Adrenal gland (tissue), 5 donors: Measurements from ENCODE around the gene TTC9B.

ENCODE experiments used
- CTCF ChIP-seq, 6 experiments: fragments of 450-650 bp in 4 of 6; fragments of 200-600 bp in 2 of 6; sonication (generic) in 1 of 6; IDR thresholded peaks; 1 replicate in 5 of 6; 2 replicates in 1 of 6; pipeline versions ENCODE4 v1.5.1 to v1.8.0; 2016 to 2021; ENCODE audit warnings: antibody characterized with exemption in 6 of 6, mild to moderate bottlenecking in 2 of 6, moderate library complexity in 1 of 6
- POLR2A ChIP-seq, 2 donors: fragments of 450-650 bp; IDR thresholded peaks; one replicate each; pipeline ENCODE4 v1.6.1; 2017; ENCODE audit warnings: antibody characterized with exemption in 2 of 2, mild to moderate bottlenecking in 2 of 2, moderate library complexity in 1 of 2
- donor health status: DM: no; HTN: no; CAD: no.

- TF ChIP-seq CTCF (IDR thresholded peaks at IDR 0.05) (no peak), POLR2A (IDR thresholded peaks at IDR 0.05) (no peak)
These were observed at the start of gene TTC9B for GRCh38 chr19:40217934-40218890.
